Endothelial cell of umbilical vein (primary cell): ENCODE measurements around the gene GNB1. TPM values are rescaled to one million over a fixed set of nuclear protein-coding genes. Genes with fewer than 3 reads are reported as not detected.

Source experiments
- BruUV-seq: library from RNA; stranded (reverse); fragments of 400-500 nt; replicated peaks from 2 replicates; lab custom pipeline; 2021; lab: Mats Ljungman, UMichigan
- CTCF ChIA-PET: fragments of 300-600, 350-600 bp; sonication (Branson Sonifier 250); formaldehyde crosslinking; loops from one replicate; lab custom pipeline; 2021; ENCODE audit warnings: antibody characterized with exemption, inconsistent platforms; lab: Charles Lee
- POLR2A ChIA-PET: fragments of 300-600, 350-600 bp; sonication (Branson Sonifier 250); formaldehyde crosslinking; loops from one replicate; lab custom pipeline; 2021; ENCODE audit warnings: antibody characterized with exemption, inconsistent platforms; lab: Charles Lee
- DNase-seq: peaks from one replicate; pipeline ENCODE4 v3.0.0-alpha.2; 2011; ENCODE audit warnings: low read depth, low spot score
- FAIRE-seq: peaks from 2 replicates; lab custom pipeline; 2011; peaks lifted over from hg19 to GRCh38; lab: Jason Lieb, UNC
- H2AFZ ChIP-seq: 2 replicates; pipeline ENCODE4 v1.6.0; 2012; ENCODE audit warnings: low read depth, low read length, control low read depth, inconsistent platforms
- H3K27ac ChIP-seq: 2 replicates; pipeline ENCODE4 v1.5.1; 2011; ENCODE audit warnings: low read depth, mild to moderate bottlenecking, control low read depth, low read length, moderate library complexity; ENCODE audit not compliant: insufficient read depth
- H3K27me3 ChIP-seq, 2 experiments: 2 replicates each; pipeline versions ENCODE4 v1.6.0 to v1.6.1; 2011; ENCODE audit warnings: low read length in 2 of 2, mixed read lengths in 1 of 2; ENCODE audit not compliant: control insufficient read depth in 2 of 2, insufficient read depth in 2 of 2
- H3K36me3 ChIP-seq, 2 experiments: 2 replicates in 1 of 2; 3 replicates in 1 of 2; pipeline ENCODE4 v1.5.1; 2011; ENCODE audit warnings: low read length in 2 of 2, mild to moderate bottlenecking in 1 of 2, moderate library complexity in 1 of 2; ENCODE audit not compliant: control insufficient read depth in 2 of 2, insufficient read depth in 2 of 2; ENCODE audit errors: extremely low read depth in 1 of 2
- H3K4me1 ChIP-seq: 3 replicates; pipeline ENCODE4 v1.5.1; 2011; ENCODE audit warnings: mild to moderate bottlenecking, low read length; ENCODE audit not compliant: control insufficient read depth, insufficient read depth; ENCODE audit errors: extremely low read depth
- H3K4me2 ChIP-seq: 2 replicates; pipeline ENCODE4 v1.6.1; 2011; ENCODE audit warnings: low read length, control low read depth, mixed read lengths; ENCODE audit not compliant: insufficient read depth
- H3K4me3 ChIP-seq, 3 experiments: fragments of 200-600 bp in 1 of 3; sonication (generic), shearing (Covaris generic) in 1 of 3; replicated peaks in 1 of 3; 2 replicates each; pipeline ENCODE4 v1.5.1; 2011 to 2016; ENCODE audit warnings: control low read depth in 3 of 3, low read length in 3 of 3, mild to moderate bottlenecking in 2 of 3, inconsistent platforms in 1 of 3, low read depth in 1 of 3, moderate library complexity in 1 of 3; ENCODE audit not compliant: insufficient read depth in 1 of 3
- H3K79me2 ChIP-seq: 2 replicates; pipeline ENCODE4 v1.6.0; 2012; ENCODE audit warnings: low read length, inconsistent platforms; ENCODE audit not compliant: control insufficient read depth, insufficient read depth
- H3K9ac ChIP-seq: replicated peaks from 2 replicates; pipeline ENCODE3; 2011; ENCODE audit warnings: low read length, control low read depth; ENCODE audit not compliant: insufficient read depth; ENCODE audit errors: extremely low read depth
- H3K9me1 ChIP-seq: replicated peaks from 3 replicates; pipeline ENCODE4 v1.6.0; 2011; ENCODE audit warnings: mild to moderate bottlenecking, low read length; ENCODE audit not compliant: control insufficient read depth, insufficient read depth; ENCODE audit errors: extremely low read depth
- H3K9me3 ChIP-seq: replicated peaks from 2 replicates; pipeline ENCODE4 v1.5.1; 2012; ENCODE audit warnings: low read length, inconsistent platforms; ENCODE audit not compliant: control insufficient read depth, insufficient read depth
- H4K20me1 ChIP-seq: replicated peaks from 2 replicates; pipeline ENCODE3; 2011; ENCODE audit warnings: mild to moderate bottlenecking, low read length; ENCODE audit not compliant: control insufficient read depth, insufficient read depth; ENCODE audit errors: extremely low read depth
- EZH2 ChIP-seq: IDR thresholded peaks from 2 replicates; pipeline ENCODE4 v1.6.1; 2012; ENCODE audit warnings: borderline replicate concordance, low read depth, mild to moderate bottlenecking, moderate library complexity, low read length, inconsistent platforms; ENCODE audit not compliant: severe bottlenecking
- FOS ChIP-seq: IDR thresholded peaks from 2 replicates; pipeline ENCODE4 v1.6.1; 2011; ENCODE audit warnings: mild to moderate bottlenecking, low read length, moderate library complexity, borderline replicate concordance; ENCODE audit not compliant: insufficient read depth
- GATA2 ChIP-seq: IDR thresholded peaks from 2 replicates; pipeline ENCODE4 v1.7.0; 2011; ENCODE audit warnings: low read depth, mild to moderate bottlenecking, moderate library complexity, mixed read lengths, low read length; ENCODE audit not compliant: insufficient read length, insufficient read depth
- JUN ChIP-seq: IDR thresholded peaks from 2 replicates; pipeline ENCODE4 v1.6.1; 2011; ENCODE audit warnings: borderline replicate concordance, low read depth; ENCODE audit not compliant: insufficient read length, insufficient read depth
- MAX ChIP-seq: IDR thresholded peaks from 2 replicates; pipeline ENCODE4 v1.6.1; 2011; ENCODE audit not compliant: insufficient read depth, insufficient read length
- MYC ChIP-seq: IDR thresholded peaks from one replicate; pipeline ENCODE4 v1.6.1; 2011; ENCODE audit warnings: mild to moderate bottlenecking, low read depth, low read length
- POLR2A ChIP-seq: IDR thresholded peaks from 2 replicates; pipeline ENCODE4 v1.6.1; 2012; ENCODE audit warnings: low read depth, mild to moderate bottlenecking, control low read depth, low read length
- POLR2AphosphoS5 ChIP-seq: IDR thresholded peaks from 2 replicates; pipeline ENCODE4 v1.6.1; 2012; ENCODE audit warnings: low read depth, mild to moderate bottlenecking, control low read depth, low read length, moderate library complexity; ENCODE audit not compliant: insufficient read depth
- dilution Hi-C: fragments of 300-500 bp; cut with MboI; formaldehyde crosslinking; loops from one replicate; pipeline ENCODE4 v1.15.0; 2019; ENCODE audit warnings: low sequenced_read_pairs; ENCODE audit not compliant: extremely low pct_ligation_motif_present
- intact Hi-C: fragments of 100-400 bp; cut with micrococcal nuclease; formaldehyde crosslinking; loops from one replicate; pipeline ENCODE4 v1.10.0; 2022
- polyA plus RNA-seq, 4 experiments: library from polyadenylated mRNA; depleted of rRNA in 3 of 4; stranded (reverse) in 3 of 4; unstranded in 1 of 4; fragments of >200 nt; gene quantifications; 2 replicates each; pipeline versions ENCODE4 v1.2.1 to v1.2.3, GENCODE V29; 2011 to 2012; ENCODE audit warnings: missing spikeins in 1 of 4
- total RNA-seq: library from RNA; stranded (reverse); gene quantifications from 2 replicates; pipeline ENCODE4 v1.2.3, GENCODE V29; 2021
- TF ChIP-seq, protein P1 (sequence below), 2 donors: IDR thresholded peaks; 1 replicate in 1 of 2; 2 replicates in 1 of 2; pipeline ENCODE4 v1.5.1; 2011; ENCODE audit warnings: low read length in 2 of 2, mild to moderate bottlenecking in 2 of 2, moderate library complexity in 2 of 2, control low read depth in 1 of 2, inconsistent platforms in 1 of 2, low read depth in 1 of 2; ENCODE audit not compliant: insufficient read depth in 1 of 2; ENCODE audit errors: extremely low read depth in 1 of 2

The GNB1 gene
- total and polyA plus RNA-seq, 2 donors (not counting 3 experiments of a cell fraction or from before 2014, with no cell fraction given): 501 to 529 TPM

GRCh38 chr1:1847061-1847850 is 43.6 kb downstream of the GNB1 start:
- FAIRE-seq (no peak), DNase-seq (peak; percentile 85)
- dilution Hi-C loops: no loop called here
- Histone ChIP-seq H3K79me2 (peaks cover 98% of the 10 kb centered on the region), H3K4me1 (peaks cover 9% of the 10 kb centered on the region), H4K20me1 (peaks cover 23% of the 10 kb centered on the region), H2AFZ (no peak overlapping the region), H3K4me2 (no peak overlapping the region), H3K4me3 (no peak overlapping the region), H3K36me3 (peaks cover 0 to 2% of the 10 kb centered on the region in 2 experiments), H3K27ac (peak overlapping the region; percentile 10), H3K9me1 (no peaks in the 10 kb centered on the region), H3K9me3 (no peaks in the 10 kb centered on the region), H3K27me3 (no peaks in the 10 kb centered on the region), H3K9ac (no peak overlapping the region)
- TF ChIP-seq POLR2AphosphoS5: no peak
- TF ChIP-seq, protein P1, sequence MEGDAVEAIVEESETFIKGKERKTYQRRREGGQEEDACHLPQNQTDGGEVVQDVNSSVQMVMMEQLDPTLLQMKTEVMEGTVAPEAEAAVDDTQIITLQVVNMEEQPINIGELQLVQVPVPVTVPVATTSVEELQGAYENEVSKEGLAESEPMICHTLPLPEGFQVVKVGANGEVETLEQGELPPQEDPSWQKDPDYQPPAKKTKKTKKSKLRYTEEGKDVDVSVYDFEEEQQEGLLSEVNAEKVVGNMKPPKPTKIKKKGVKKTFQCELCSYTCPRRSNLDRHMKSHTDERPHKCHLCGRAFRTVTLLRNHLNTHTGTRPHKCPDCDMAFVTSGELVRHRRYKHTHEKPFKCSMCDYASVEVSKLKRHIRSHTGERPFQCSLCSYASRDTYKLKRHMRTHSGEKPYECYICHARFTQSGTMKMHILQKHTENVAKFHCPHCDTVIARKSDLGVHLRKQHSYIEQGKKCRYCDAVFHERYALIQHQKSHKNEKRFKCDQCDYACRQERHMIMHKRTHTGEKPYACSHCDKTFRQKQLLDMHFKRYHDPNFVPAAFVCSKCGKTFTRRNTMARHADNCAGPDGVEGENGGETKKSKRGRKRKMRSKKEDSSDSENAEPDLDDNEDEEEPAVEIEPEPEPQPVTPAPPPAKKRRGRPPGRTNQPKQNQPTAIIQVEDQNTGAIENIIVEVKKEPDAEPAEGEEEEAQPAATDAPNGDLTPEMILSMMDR (IDR thresholded peaks at IDR 0.05; ENCODE audit: extremely low read depth in 1 of 2, insufficient read depth in 1 of 2, low read depth in 1 of 2, low read length in 2 of 2): no peak
- no peak for TF ChIP-seq MYC
- no peak for TF ChIP-seq FOS
- TF ChIP-seq POLR2A: no peak
- no peak for TF ChIP-seq MAX
- no peak for TF ChIP-seq EZH2
- no peak for TF ChIP-seq GATA2
- no peak for TF ChIP-seq JUN
- ChIA-PET CTCF (interaction anchor here (1.4 kb wide), 3 partner anchors 11 to 59 kb away, joined by 5 to 6 read pairs (median 6); no protein-coding TSS in a partner anchor), POLR2A (no interaction called here)
- intact Hi-C loops: loop anchor here (2.0 to 5.0 kb wide), 2 partner anchors 40 to 60 kb away; no protein-coding TSS in a partner anchor
- no TSS peak for BruUV-seq
